Activated CD4-positive, CD25-positive, alpha-beta regulatory T cell treated with anti-CD3 and anti-CD28 coated beads, Interleukin-2, amount 50 U/mL, for 72 hours (primary cell): ENCODE results near the gene GSTM2.
"Not testable (repeated sequence)": the region's sequence is repeated elsewhere in the genome, so short reads cannot be mapped to it uniquely, and the experiment has no call there.

ENCODE experiments used
- DNase-seq: peaks from one replicate; pipeline ENCODE4 v3.0.0; 2021

The GSTM2 gene

DNA sequence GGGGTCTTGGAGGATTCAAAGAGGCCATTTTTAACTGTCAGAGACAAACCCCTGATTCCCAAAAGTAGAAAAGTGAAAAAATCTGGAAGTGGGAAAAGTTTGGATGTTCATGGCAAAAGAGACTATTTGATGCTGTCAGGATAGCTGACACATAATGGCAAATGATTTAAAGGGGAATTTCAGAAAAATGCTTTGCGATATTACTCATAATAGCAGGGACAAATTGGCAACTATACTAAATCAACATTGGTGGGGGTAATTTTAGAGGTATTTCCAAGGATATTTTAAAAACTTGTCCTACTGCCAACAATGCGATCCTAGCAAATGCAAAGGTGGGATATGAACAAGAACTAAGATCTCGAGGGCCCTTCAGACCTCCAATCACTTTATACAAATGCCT is 17.2 kb upstream of the GSTM2 start:
- DNase-seq, result no peak

DNA sequence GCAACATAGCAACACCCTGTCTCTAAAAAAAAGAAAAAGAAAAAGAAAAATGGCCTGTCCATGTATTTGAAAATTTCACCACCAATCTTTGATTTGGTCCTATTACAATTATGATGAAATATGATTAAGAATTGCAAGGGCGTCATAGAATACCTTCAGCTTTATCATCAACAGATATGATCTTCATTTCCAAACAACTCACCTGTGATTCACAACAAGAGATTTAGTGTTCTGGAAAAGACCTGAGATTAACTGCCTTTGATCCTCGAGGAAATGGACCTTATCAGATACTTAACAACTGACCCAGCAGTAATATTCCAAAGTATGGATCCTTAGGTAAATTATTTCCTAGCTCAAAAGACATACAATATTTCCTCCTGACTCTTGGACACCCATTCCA is 15.5 kb upstream of the GSTM2 start:
- DNase-seq, result no peak

DNA sequence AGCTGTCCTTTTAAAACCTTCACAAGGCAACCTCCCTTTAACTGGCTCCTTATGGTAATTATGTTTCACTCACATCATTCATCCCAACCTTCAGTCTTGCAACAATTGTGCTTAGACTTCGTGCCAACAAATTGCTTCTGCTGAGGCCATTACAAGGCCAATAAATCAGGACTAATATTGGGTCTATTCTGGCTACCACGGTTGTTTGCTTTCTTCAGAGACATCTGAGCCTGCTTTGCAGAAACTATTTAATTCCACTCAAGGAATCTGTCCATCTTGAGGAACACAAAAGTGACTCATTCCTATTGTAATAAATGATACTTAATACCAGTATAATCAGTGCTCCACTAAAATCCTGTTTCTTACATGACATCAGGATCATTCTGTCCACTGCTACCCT is 14.6 kb upstream of the GSTM2 start:
- DNase-seq, result no peak

DNA sequence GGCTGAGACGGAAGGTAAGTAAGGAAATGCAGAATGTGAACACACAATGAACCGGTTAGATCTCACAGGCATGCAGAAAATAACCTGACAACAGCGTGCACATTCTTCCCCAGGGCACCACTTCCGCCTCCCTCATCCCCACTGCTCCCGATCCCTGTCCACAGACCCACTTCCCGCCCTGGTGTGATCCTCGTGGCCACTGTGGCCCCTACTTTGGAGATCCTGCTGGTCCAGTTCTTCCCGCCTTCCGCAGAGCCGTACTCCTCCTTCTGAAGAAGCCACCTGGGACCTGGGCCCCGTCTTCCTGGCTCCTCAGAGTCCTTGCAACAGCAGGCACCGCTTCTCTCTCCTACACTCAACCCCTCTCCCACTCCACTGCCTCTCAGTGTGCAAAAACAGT is 13.3 kb upstream of the GSTM2 start:
- no peak for DNase-seq

DNA sequence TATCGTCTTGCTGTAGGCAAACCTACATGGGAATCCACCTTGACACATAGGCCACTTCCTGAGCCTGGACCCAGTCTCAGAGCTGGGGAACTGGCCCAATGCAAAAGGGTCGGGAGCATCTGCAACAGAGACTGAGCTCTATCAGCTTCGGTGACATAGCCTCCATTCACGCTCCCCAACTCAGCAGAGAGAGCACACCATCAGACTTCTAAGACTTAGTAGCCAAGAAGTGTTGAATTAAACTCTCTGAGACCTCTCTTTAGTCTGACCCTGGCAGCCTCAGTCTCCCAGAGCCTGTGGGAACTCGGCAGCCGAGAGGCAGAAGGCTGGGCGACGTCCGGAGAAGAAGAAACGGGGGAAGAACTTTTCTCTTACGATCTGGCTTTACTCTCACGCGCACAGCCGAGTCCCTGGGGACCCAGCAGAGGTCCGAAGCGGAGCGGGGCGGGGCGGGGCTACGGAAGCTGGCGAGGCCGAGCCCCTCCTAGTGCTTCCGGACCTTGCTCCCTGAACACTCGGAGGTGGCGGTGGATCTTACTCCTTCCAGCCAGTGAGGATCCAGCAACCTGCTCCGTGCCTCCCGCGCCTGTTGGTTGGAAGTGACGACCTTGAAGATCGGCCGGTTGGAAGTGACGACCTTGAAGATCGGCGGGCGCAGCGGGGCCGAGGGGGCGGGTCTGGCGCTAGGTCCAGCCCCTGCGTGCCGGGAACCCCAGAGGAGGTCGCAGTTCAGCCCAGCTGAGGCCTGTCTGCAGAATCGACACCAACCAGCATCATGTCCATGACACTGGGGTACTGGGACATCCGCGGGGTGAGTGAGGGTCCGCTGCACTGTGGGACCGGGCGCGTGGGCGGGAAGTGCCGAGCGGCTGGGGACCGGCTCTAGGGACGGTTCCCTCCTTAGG is 12.0 kb upstream of the GSTM2 start, which contains the start of gene GSTM4:
Gene GSTM4, plus strand, starts transcription at position 485 of the 905 bp plus-strand sequence. Its CDS starts 291 bp downstream, at position 776.
- peak; percentile 65 for DNase-seq

DNA sequence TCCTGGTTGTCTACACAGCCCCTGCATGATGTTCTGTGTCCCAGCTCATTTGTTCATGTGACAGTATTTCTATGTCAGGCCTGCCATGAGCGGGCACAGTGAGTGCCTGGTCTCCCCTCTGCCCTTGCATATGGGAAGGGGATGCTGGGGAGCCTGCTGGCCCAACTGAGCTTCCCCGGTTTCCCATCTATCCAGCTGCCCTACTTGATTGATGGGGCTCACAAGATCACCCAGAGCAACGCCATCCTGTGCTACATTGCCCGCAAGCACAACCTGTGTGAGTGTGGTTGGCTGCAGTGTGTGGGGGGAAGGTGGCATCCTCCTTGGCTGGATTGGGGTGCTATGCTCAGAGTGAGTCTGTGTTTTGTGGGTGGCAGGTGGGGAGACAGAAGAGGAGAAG is 10.5 kb upstream of the GSTM2 start:
- DNase-seq, result no peak

DNA sequence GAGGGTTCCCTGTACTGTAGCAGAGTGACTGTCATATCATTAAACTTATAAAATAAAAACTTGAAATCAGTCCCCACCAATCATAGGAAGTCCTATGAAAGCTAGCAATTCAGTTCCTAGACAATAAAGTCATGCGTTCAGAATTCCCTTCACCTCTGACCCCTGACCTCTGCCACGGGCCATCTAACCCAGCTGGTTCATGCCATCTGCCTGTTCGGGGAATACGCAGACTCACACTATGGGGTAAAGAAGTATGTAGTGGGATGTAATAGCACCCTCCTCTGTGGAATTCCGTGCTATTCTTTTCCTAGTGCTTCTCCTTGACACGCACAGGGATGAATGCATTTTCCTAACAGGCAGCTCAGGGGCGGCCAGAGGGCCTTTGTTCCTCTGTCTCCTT is 9.9 kb upstream of the GSTM2 start:
- DNase-seq, result no peak

DNA sequence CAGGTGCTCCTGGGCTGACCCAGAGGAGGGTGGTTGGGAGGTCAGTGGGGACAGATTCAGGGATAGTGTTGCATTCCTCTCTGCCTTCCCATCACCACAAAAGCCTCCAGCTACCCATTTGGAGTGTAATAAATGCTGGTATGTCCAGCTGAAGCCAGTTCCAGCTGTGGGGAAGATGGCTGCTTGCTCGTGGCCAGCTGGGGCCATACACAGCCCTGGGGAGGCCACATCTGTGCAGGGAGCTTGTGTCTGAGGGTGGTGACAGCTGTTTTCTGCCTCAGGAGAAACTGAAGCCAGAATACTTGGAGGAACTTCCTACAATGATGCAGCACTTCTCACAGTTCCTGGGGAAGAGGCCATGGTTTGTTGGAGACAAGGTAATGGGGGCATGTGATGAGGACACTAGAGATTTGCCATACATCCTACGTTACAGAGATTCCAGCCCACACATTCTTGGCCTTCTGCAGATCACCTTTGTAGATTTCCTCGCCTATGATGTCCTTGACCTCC is 9.3 kb upstream of the GSTM2 start:
- no peak for DNase-seq

DNA sequence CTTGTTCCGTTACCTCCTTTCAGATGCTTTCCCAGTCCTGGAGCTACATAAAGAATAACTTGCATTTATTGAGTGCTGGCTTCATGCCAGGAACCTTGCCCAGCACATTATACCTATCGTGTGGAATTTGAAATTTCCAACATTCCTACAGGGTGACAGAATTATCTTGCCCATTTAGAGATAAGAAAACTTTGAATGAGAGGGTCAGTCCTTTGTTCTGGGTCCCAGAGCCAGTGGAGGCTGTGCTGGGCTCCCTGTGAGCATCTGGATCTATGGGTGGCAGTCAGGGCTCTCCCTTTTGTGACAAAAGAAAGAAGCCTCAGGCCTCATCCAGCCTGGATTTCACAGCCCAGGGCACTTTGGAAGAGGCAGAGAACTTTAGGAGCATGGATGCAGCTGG is 8.7 kb upstream of the GSTM2 start:
- DNase-seq, result no peak

DNA sequence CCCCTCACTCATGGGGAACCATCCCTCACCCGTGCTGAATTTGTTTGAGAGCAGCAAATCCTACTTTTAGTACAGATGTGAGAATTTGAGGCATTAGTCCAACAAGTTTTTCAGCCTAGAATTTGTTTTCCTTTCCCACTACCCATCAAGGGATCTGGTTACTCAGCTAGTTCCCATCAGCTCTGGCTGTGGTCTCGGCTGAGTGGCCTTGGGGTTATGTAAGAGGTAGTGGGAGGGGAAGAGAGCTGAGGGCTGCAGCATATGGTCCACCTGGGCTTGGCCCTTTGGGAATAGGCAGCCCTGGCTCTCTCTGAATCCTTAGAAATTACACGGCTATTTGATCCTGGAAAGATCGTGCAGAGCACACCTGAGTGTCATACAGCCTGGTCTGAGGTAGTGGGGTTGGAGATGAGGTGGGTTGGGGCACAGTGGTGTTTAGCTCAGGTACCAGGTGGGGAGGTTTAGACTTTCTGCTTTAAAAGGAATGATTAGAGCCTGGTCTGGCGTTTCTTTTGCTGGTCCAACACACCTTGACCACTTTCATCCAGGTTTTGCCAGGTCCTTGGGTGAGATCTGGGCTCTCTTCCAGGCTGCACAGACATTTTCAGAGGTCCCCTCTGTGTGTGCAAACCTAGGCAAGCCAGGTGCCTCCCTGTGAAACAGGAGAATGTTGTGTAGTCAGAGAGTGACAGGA is 7.7 kb upstream of the GSTM2 start:
- no peak for DNase-seq

DNA sequence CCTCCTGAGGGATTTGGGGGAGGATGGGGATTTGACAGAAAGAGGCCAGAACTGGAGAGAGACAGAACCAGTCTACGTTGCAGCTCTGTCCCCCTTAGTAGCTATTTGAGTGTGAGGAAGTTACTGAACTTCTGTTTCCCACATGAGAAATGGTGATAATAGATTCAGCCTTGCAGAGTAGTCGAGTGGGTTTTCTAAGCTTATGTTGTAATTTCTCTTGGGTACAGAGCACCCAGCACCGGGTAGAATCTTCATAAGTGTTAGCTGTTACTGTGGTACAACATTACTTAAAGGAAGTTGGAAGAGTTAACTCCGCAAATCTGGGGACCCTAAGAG is 7.2 kb upstream of the GSTM2 start:
- DNase-seq, result not testable (repeated sequence)

DNA sequence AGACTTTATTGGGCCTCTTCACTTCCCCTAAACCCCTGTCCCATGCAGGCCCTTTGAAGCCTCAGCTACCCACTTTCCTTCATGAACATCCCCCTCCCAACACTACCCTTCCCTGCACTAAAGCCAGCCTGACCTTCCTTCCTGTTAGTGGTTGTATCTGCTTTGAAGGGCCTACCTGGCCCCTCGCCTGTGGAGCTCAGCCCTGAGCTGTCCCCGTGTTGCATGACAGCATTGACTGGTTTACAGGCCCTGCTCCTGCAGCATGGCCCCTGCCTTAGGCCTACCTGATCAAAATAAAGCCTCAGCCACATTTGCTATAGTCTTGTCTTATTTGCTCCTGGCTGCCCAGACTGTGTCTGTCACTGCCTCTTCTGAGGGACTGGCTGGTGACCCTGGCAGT is 6.5 kb upstream of the GSTM2 start:
- DNase-seq, result no peak

DNA sequence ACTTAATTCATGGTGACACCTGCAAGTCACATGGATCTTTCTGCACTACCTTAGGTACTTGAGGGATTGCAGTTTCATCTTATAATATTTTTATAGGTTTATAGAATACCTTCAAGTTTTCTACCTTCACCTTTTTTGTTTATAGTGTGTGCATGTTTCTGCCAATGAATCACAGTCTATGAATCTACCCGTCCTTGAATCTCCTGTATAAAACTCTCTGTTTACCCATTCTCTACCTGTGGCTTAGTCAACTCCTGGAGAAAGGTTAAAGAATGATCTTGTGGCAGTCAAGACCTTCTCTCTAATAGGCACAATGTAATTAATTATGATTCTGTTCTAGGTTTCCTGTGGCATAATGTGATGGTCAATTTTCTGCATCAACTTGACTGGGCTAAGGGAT is 3.2 kb upstream of the GSTM2 start:
- DNase-seq, result no peak

DNA sequence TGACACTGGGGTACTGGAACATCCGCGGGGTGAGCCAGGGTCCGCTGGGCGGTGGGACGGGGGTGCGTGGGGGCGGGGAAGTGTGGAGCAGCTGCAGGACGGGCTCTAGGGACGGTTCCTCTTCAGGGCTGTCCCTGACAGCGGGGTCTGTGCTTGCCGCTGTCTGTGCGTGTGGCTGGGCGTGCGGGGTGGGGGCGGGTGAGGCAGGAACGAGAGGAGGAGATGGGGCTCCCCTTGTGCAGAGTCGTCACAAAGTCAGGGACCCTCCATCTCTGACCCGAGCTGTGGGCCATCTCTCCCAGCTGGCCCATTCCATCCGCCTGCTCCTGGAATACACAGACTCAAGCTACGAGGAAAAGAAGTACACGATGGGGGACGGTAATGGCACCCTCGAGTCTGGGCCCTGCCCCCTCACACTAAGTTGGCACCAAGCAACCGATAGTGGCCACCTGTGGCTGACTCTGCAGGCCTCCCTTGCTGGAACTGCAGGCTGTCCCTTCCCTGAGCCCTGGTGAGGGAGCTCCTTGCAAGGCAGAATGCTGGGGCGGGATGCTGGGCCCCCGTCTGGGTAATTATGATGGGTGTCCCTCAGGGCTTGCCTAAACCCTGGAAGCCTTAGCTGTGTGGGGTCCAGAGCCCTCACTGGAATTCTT is 392 bp downstream of the GSTM2 start:
- DNase-seq, result no peak

DNA sequence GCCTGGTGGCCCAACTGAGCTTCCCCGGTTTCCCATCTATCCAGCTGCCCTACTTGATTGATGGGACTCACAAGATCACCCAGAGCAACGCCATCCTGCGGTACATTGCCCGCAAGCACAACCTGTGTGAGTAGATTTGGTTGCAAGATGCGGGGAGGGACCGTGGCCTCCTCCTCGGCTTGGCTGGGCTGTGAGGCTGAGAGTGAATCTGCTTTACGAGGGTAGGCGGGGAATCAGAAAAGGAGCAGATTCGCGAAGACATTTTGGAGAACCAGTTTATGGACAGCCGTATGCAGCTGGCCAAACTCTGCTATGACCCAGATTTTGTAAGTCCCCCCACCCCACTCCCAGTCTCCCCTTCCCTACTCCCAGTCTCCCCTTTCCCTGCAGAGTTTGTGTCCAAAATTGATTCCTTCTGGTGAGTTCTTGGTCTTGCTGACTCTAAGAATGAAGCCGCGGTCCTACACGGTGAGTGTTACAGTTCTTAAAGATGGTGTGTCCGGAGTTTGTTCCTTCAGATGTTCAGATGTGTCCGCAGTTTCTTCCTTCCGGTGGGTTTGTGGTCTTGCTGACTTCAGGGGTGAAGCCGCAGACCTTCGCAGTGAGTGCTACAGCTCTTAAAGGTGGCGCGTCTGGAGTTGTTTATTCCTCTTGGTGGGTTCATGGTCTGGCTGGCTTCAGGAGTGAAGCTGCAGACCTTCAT is 1.5 kb downstream of the GSTM2 start:
- no peak for DNase-seq

DNA sequence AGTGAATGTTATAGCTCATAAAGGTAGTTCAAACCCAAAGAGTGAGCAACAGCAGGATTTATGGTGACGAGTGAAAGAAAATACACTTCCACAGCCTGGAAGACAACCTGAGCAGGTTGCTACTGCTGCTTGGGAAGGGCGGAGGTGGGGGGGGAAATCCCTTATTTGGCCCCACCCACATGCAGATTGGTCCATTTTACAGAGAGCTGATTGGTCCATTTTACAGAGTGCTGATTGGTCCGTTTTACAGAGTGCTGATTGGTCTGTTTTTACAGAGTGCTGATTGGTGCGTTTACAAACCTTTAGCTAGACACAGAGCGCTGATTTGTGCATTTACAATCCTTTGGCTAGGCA is 2.1 kb downstream of the GSTM2 start:
- not testable (repeated sequence) for DNase-seq

DNA sequence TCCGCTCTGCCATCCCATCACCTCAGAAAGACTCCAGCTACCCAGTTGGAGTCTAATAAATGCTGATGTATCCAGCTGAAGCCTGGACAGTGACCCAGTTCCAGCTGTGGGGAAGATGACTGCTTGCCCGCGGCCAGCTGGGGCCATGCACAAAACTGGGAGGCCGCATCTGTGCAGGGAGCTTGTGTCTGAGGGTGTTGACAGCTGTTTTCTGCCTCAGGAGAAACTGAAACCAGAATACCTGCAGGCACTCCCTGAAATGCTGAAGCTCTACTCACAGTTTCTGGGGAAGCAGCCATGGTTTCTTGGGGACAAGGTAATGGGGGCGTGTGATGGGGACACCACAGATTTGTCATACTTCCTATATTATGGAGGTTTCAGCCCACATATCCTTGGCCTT is 3.2 kb downstream of the GSTM2 start:
- DNase-seq, result no peak

DNA sequence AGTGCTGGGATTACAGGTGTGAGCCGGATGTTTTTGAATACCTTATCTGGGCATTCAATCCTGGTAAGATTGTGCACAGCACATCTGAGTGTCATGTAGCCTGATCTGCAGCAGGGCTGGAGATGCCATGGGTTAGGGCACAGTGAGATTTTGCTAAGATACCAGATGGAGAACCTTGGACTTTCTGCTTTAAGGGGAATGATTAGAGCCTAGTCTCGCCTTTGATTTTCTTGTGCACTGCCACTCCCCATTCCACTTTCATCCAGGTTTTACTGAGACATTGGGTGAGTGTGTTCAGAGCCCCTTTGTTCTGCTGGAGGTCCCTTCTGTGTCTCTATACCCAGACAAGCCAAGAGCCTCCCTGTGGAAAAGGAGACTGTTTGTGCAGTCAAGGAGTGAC is 6.0 kb downstream of the GSTM2 start:
- DNase-seq, result not testable (repeated sequence)

DNA sequence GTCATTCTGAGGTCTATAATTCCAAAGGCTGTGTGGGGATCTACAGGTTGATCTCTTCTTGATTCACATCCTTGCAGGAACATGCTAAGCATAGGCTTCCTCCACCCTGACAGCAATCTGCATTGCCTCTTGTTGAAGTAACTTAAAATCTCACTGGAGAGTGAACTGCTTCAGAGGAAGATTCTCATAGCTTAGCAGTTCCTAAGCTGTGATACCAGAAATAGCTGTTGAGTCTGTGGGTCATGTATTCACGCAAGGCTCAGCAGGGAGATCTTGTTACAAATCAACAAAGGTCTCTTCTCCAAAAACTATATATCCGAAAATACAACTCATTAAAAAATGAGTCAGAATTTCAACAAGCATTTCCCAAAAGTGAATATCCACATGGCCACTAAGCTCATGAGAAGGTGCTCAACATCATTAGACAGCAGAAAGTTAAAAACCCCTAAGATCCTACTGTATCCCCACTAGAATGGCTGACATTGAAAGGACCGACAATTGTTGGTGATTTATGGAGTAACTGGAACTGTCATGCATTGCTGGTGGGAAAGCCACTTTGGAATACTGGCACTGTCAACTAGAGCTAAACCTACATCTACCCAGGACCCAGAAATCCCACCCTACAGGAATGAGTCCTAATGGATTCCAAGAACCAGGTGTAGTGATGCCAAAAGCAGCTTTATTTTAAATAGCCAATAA is 9.0 kb downstream of the GSTM2 start:
- DNase-seq, result not testable (repeated sequence)

DNA sequence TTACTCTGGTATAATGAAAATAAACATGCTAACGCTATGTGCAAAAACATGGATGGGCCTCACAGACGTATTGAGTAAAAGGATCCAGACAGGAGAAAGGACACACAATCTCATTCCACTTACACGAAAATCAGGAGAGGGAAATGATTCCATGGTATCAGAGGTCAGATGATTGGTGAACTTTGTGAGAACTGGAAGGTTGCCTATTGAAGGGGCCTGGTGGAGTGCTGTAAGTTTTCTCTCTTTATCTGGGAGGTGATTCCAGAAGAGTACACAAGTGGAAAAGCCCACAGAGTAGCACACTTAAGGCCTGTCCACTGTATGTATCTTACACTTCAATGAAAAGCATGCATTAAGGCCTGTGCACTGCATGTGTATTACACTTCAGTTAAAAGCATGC is 9.6 kb downstream of the GSTM2 start:
- no peak for DNase-seq

DNA sequence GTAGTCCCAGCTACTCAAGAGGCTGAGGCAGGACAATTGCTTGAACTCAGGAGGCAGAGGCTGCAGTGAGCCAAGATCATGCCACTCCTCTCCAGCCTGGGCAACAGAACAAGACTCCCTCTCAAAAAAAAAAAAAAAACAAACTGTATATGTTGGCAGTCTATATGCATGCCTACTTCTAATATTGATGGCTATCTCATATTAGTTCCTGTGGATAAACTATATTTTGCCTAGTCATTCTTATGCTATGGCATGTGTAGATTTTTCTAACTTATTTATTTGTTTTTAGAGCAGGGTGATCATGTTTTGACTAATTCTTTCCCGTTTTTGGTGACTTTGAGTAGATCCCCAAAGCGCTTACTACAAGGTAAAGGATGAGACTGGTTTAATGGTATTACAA is 10.8 kb downstream of the GSTM2 start:
- not testable (repeated sequence) for DNase-seq

DNA sequence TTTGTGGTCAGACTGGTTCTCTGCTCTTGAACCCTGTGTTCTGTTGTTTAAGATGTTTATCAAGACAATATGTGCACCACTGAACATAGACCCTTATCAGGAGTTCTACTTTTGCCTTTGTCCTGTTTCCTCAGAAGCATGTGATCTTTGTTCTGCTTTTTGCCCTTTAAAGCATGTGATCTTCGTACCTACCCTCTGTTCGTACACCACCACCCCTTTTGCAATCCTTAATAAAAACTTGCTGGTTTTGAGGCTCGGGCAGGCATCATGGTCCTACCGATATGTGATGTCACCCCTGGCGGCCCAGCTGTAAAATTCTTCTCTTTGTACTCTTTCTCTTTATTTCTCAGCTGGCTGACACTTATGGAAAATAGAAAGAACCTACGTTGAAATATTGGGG is 16.9 kb downstream of the GSTM2 start:
- DNase-seq, result not testable (repeated sequence)
